Measurements from ENCODE around the gene MOCS1.

The MOCS1 gene

DNA sequence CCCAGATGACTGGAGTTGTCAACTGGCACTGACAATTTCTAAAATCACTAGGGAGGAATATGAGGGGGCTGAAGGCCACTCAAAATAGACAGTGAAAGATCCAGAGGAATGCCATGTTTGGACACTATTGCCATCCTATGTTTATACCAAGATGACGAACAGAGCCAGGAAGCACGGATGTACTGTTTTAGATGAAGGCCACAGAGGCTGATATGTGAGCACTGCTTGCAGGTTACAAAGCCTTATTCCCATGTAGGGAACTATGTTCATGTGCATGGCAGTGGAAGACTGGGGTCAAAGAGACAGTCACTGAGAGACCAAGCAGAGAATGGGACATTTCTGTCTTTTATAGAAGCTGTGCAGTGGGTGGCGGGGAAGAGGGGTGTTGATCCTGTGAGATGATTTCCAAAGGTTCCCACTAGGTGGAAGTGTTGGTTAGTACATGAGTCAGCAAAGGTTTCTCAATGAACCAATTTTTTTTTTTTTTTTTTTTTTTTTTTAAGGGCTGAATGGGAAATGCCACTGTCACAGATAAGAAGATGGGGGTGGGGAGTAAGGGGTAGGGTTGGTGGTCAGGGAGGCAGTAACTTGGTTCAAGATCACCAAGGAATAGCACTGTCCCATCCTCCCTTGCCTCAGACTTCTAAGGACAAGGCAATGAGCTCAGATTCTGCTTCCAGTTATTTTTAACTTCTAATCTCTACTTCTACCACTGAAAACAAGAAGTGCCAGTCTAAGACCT is 46.7 kb upstream of the MOCS1 start:
- Histone ChIP-seq H3K9me3 (ENCODE audit: insufficient read depth, low read depth, low read length) (no peaks in the 10 kb centered on the region), H3K4ac (ENCODE audit: low read depth, low read length) (no peak overlapping the region), H3K79me2 (ENCODE audit: control insufficient read depth, insufficient read depth, low read length, poor library complexity) (no peaks in the 10 kb centered on the region), H3K14ac (ENCODE audit: low read length) (no peak overlapping the region), H3K4me1 (ENCODE audit: control insufficient read depth in 1 of 2, insufficient read depth in 2 of 2, low read length in 2 of 2) (no peaks in the 10 kb centered on the region), H3K4me3 (ENCODE audit: low read depth, low read length) (no peak overlapping the region), H2BK120ac (ENCODE audit: insufficient read depth, low read length, poor library complexity) (no peak overlapping the region), H3K79me1 (ENCODE audit: low read length) (no peaks in the 10 kb centered on the region), H3K27me3 (ENCODE audit: insufficient read depth, low read length) (no peaks in the 10 kb centered on the region), H2BK12ac (ENCODE audit: low read length) (no peak overlapping the region), H4K8ac (ENCODE audit: low read depth, low read length) (peak overlapping the region; percentile 55), H4K91ac (ENCODE audit: low read depth, low read length) (no peak overlapping the region), H2AK5ac (ENCODE audit: low read length) (no peak overlapping the region), H2BK5ac (ENCODE audit: low read depth, low read length, poor library complexity) (no peak overlapping the region), H2AFZ (ENCODE audit: insufficient read depth, low read length, poor library complexity) (no peak overlapping the region), H3K23ac (ENCODE audit: low read length) (peak overlapping the region; percentile 1), H3K36me3 (ENCODE audit: control insufficient read depth in 1 of 2, insufficient read depth in 2 of 2, low read length in 2 of 2) (no peaks in the 10 kb centered on the region), H3K27ac (ENCODE audit: low read depth, low read length) (no peak overlapping the region), H3K4me2 (ENCODE audit: low read length) (no peak overlapping the region), H3K9ac (ENCODE audit: low read length) (no peak overlapping the region), H3K18ac (ENCODE audit: low read length) (no peak overlapping the region), H4K12ac (ENCODE audit: low read depth, low read length) (no peak overlapping the region)
- WGBS (ENCODE audit: extremely low coverage, insufficient coverage, insufficient read length): no CpG with 5 or more reads among the region's 3 CpGs
- DNase-seq: peak; percentile 27 to 68

DNA sequence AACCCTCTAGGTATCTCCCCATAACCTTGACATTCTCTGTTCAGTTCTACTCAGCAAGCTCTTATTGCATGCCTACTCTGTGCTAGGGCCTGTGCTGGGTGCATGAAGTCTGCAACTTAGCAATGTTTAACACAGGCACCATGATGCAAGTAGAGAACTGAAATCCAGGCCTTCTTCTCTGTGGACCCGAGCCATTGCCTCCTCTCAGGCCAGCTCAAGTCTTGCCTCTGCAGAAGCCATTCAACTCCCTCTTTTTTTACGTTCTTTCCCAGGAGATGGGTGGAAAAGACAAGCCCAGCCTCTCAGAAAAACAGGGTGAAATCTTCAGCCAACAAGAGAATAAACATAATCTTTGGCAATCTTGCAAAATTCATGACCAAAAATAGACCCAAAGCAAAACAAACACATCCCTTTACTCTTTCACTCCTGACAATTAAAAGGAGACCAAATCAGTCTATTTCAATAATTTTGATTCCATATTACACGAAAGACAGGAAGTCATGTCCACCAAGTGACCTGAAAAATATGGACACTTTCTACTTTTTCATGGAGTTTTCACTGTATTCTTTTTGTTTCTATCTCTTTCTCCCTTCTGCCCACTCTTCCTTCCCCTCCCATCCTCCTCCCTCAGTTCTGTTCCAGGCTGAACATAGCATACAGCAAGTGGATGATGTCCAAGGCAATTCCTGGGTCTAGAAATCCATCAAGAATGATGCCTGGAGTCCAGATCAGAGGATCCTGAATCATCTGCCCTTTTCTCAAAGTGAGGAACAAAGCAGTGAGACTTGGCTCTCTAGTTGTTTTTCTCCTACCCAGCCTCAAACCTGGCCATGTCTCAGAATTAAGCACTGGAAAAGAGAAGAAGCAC is 45.4 kb upstream of the MOCS1 start:
- Histone ChIP-seq H3K23ac (ENCODE audit: low read length) (no peak overlapping the region), H3K4me3 (ENCODE audit: low read depth, low read length) (no peak overlapping the region), H3K27me3 (ENCODE audit: insufficient read depth, low read length) (no peaks in the 10 kb centered on the region), H4K91ac (ENCODE audit: low read depth, low read length) (no peak overlapping the region), H3K9me3 (ENCODE audit: insufficient read depth, low read depth, low read length) (no peaks in the 10 kb centered on the region), H3K79me1 (ENCODE audit: low read length) (no peaks in the 10 kb centered on the region), H2BK12ac (ENCODE audit: low read length) (no peak overlapping the region), H3K14ac (ENCODE audit: low read length) (no peak overlapping the region), H2AK5ac (ENCODE audit: low read length) (no peak overlapping the region), H3K36me3 (ENCODE audit: control insufficient read depth in 1 of 2, insufficient read depth in 2 of 2, low read length in 2 of 2) (no peaks in the 10 kb centered on the region), H4K12ac (ENCODE audit: low read depth, low read length) (no peak overlapping the region), H3K79me2 (ENCODE audit: control insufficient read depth, insufficient read depth, low read length, poor library complexity) (no peaks in the 10 kb centered on the region), H3K4ac (ENCODE audit: low read depth, low read length) (no peak overlapping the region), H3K4me2 (ENCODE audit: low read length) (no peak overlapping the region), H4K8ac (ENCODE audit: low read depth, low read length) (no peak overlapping the region), H3K27ac (ENCODE audit: low read depth, low read length) (no peak overlapping the region), H3K9ac (ENCODE audit: low read length) (no peak overlapping the region), H2BK120ac (ENCODE audit: insufficient read depth, low read length, poor library complexity) (no peak overlapping the region), H3K4me1 (ENCODE audit: control insufficient read depth in 1 of 2, insufficient read depth in 2 of 2, low read length in 2 of 2) (no peaks in the 10 kb centered on the region), H3K18ac (ENCODE audit: low read length) (no peak overlapping the region), H2BK5ac (ENCODE audit: low read depth, low read length, poor library complexity) (no peak overlapping the region), H2AFZ (ENCODE audit: insufficient read depth, low read length, poor library complexity) (no peak overlapping the region)
- no peak for DNase-seq
- WGBS (ENCODE audit: extremely low coverage, insufficient coverage, insufficient read length): no CpG with 5 or more reads among the region's 3 CpGs

DNA sequence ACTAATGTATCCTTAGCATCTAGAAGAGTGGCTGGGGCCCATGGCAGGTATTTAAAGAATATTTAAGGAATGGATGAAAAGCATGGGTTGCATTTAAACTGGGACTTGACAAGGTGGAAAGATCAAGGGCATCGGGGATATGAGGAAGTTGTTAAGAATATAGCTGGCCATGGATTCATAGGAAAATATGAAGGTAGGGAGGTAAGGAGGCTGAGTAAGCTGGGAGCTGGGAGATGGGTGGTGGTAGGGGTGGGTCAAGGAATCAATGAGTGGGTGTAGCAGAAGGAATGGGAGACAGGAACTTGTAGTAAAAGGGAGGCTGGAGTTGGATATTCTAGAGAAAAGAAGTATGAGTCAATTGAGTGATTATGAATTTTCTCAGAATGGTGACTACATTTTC is 44.0 kb upstream of the MOCS1 start:
- Histone ChIP-seq H3K79me2 (ENCODE audit: control insufficient read depth, insufficient read depth, low read length, poor library complexity) (no peaks in the 10 kb centered on the region), H3K9ac (ENCODE audit: low read length) (no peak overlapping the region), H3K27ac (ENCODE audit: low read depth, low read length) (no peak overlapping the region), H2BK5ac (ENCODE audit: low read depth, low read length, poor library complexity) (no peak overlapping the region), H3K27me3 (ENCODE audit: insufficient read depth, low read length) (no peaks in the 10 kb centered on the region), H2AK5ac (ENCODE audit: low read length) (no peak overlapping the region), H4K8ac (ENCODE audit: low read depth, low read length) (no peak overlapping the region), H3K4me3 (ENCODE audit: low read depth, low read length) (no peak overlapping the region), H3K4me1 (ENCODE audit: control insufficient read depth in 1 of 2, insufficient read depth in 2 of 2, low read length in 2 of 2) (no peaks in the 10 kb centered on the region), H3K4me2 (ENCODE audit: low read length) (no peak overlapping the region), H3K36me3 (ENCODE audit: control insufficient read depth in 1 of 2, insufficient read depth in 2 of 2, low read length in 2 of 2) (no peaks in the 10 kb centered on the region), H3K23ac (ENCODE audit: low read length) (no peak overlapping the region), H4K12ac (ENCODE audit: low read depth, low read length) (no peak overlapping the region), H2BK120ac (ENCODE audit: insufficient read depth, low read length, poor library complexity) (no peak overlapping the region), H3K9me3 (ENCODE audit: insufficient read depth, low read depth, low read length) (no peaks in the 10 kb centered on the region), H3K4ac (ENCODE audit: low read depth, low read length) (no peak overlapping the region), H3K14ac (ENCODE audit: low read length) (no peak overlapping the region), H4K91ac (ENCODE audit: low read depth, low read length) (no peak overlapping the region), H2AFZ (ENCODE audit: insufficient read depth, low read length, poor library complexity) (no peak overlapping the region), H3K79me1 (ENCODE audit: low read length) (no peaks in the 10 kb centered on the region), H3K18ac (ENCODE audit: low read length) (no peak overlapping the region), H2BK12ac (ENCODE audit: low read length) (no peak overlapping the region)
- WGBS (ENCODE audit: extremely low coverage, insufficient coverage, insufficient read length): no CpG with 5 or more reads among the region's 1 CpG
- DNase-seq: no peak

DNA sequence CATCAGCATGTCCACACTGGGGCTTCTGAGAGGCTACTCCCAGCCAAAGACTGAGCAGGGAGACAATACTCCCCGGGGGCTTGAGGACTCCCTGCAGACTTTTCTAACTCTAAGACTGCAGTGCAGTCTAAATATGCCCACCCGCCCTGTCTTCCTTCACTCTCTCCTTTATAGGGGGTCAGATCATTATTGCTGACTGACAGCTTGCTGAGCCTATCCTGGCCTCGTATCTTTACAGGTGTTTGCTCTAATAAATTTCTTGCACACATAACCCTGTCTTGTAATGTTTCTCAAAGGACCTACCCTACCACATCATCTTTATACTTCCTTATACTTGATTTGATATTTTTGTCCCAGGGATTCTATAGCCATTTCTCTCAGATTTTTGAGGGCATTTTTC is 39.4 kb upstream of the MOCS1 start:
- H2BK12ac ChIP-seq (ENCODE audit: low read length): no peak overlapping the region
- H3K9me3 ChIP-seq (ENCODE audit: insufficient read depth, low read depth, low read length): no peaks in the 10 kb centered on the region

More for the DNA sequence above, 39.4 kb upstream of the MOCS1 start:
- H3K27ac ChIP-seq (ENCODE audit: low read depth, low read length): no peak overlapping the region
- H3K18ac ChIP-seq (ENCODE audit: low read length): no peak overlapping the region
- H3K14ac ChIP-seq (ENCODE audit: low read length): no peak overlapping the region
- H2AFZ ChIP-seq (ENCODE audit: insufficient read depth, low read length, poor library complexity): no peak overlapping the region
- H2BK5ac ChIP-seq (ENCODE audit: low read depth, low read length, poor library complexity): no peak overlapping the region
- no peak overlapping the region for H4K91ac ChIP-seq (ENCODE audit: low read depth, low read length)
- no peak overlapping the region for H3K4me2 ChIP-seq (ENCODE audit: low read length)
- H2BK120ac ChIP-seq (ENCODE audit: insufficient read depth, low read length, poor library complexity): no peak overlapping the region
- no CpG with 5 or more reads among the region's 3 CpGs for WGBS (ENCODE audit: extremely low coverage, insufficient coverage, insufficient read length)
- H3K4me3 ChIP-seq (ENCODE audit: low read depth, low read length): no peak overlapping the region
- H3K9ac ChIP-seq (ENCODE audit: low read length): no peak overlapping the region
- no peak overlapping the region for H2AK5ac ChIP-seq (ENCODE audit: low read length)
- H3K4ac ChIP-seq (ENCODE audit: low read depth, low read length): no peak overlapping the region
- H3K4me1 ChIP-seq (ENCODE audit: control insufficient read depth in 1 of 2, insufficient read depth in 2 of 2, low read length in 2 of 2): no peaks in the 10 kb centered on the region
- no peaks in the 10 kb centered on the region for H3K79me2 ChIP-seq (ENCODE audit: control insufficient read depth, insufficient read depth, low read length, poor library complexity)
- no peak overlapping the region for H4K8ac ChIP-seq (ENCODE audit: low read depth, low read length)
- no peak for DNase-seq
- H4K12ac ChIP-seq (ENCODE audit: low read depth, low read length): no peak overlapping the region
- H3K79me1 ChIP-seq (ENCODE audit: low read length): no peaks in the 10 kb centered on the region
- H3K27me3 ChIP-seq (ENCODE audit: insufficient read depth, low read length): no peaks in the 10 kb centered on the region
- no peaks in the 10 kb centered on the region for H3K36me3 ChIP-seq (ENCODE audit: control insufficient read depth in 1 of 2, insufficient read depth in 2 of 2, low read length in 2 of 2)
- no peak overlapping the region for H3K23ac ChIP-seq (ENCODE audit: low read length)

Data from trophoblast cell (in vitro differentiated cells and primary cell).